ENCODE results near the gene UBE2E2. TPM values are rescaled to one million over a fixed set of nuclear protein-coding genes. Genes with fewer than 3 reads are reported as not detected.

The UBE2E2 gene
- polyA plus RNA-seq, 1 experiment, result 41.9 TPM

DNA sequence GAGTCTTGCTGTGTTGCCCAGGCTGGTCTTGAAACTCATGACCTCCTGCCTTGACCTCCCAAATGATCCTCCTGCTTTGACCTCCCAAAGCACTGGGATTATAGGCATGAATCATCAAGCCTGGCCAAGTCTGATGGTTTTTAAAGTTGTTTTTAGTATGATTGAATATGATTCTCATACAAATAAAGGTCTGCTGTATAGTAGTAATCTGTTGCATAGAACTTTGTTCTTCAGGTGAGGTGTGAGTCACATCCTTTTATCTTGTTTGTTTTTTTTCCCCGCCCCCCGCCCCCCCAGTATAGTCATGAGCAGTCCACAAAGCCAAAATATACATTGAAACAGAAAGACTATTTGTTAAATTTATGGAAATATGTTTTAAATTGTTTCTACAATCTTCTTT, 39.0 kb downstream of the UBE2E2 start:
- no peak for DNase-seq (ENCODE audit: low read depth)
- TF ChIP-seq CTCF (IDR thresholded peaks at IDR 0.05; ENCODE audit: insufficient read depth, low read depth, low read length), result no peak
- ChIA-PET CTCF (interaction anchor here (1.2 kb wide), 1 partner anchor 10 kb away, joined by 3 read pairs; no protein-coding TSS in a partner anchor), POLR2A (no interaction called here)
- no peaks in the 10 kb centered on the region for H3K27me3 ChIP-seq (ENCODE audit: control insufficient read depth, insufficient read depth, low read length)
- H3K4me3 ChIP-seq (ENCODE audit: low read depth, low read length), result no peak overlapping the region
- H3K36me3 ChIP-seq (ENCODE audit: control insufficient read depth, insufficient read depth, low read length), result no peaks in the 10 kb centered on the region

- CTCF ChIA-PET, result no interaction called here
- POLR2A ChIA-PET, result interaction anchor here (0.7 kb wide), 1 partner anchor 450 kb away, joined by 7 read pairs; no protein-coding TSS in a partner anchor
These were observed 41.4 kb downstream of the UBE2E2 start for GRCh38 chr3:23244324-23245041.

GRCh38 chr3:23246651-23247050, 43.5 kb downstream of the UBE2E2 start:
- no peaks in the 10 kb centered on the region for H3K36me3 ChIP-seq (ENCODE audit: control insufficient read depth, insufficient read depth, low read length)
- TF ChIP-seq CTCF (IDR thresholded peaks at IDR 0.05; ENCODE audit: insufficient read depth, low read depth, low read length), result no peak
- no peak overlapping the region for H3K4me3 ChIP-seq (ENCODE audit: low read depth, low read length)
- no peak for DNase-seq (ENCODE audit: low read depth)
- ChIA-PET POLR2A (no interaction called here), CTCF (no interaction called here)
- no peaks in the 10 kb centered on the region for H3K27me3 ChIP-seq (ENCODE audit: control insufficient read depth, insufficient read depth, low read length)

More at GRCh38 chr3:23244324-23245041, 41.4 kb downstream of the UBE2E2 start:
- H3K36me3 ChIP-seq (ENCODE audit: control insufficient read depth, insufficient read depth, low read length), result no peaks in the 10 kb centered on the region
- H3K27me3 ChIP-seq (ENCODE audit: control insufficient read depth, insufficient read depth, low read length), result no peaks in the 10 kb centered on the region
- no peak for TF ChIP-seq CTCF (IDR thresholded peaks at IDR 0.05; ENCODE audit: insufficient read depth, low read depth, low read length)
- DNase-seq (ENCODE audit: low read depth), result no peak
- no peak overlapping the region for H3K4me3 ChIP-seq (ENCODE audit: low read depth, low read length)

DNA sequence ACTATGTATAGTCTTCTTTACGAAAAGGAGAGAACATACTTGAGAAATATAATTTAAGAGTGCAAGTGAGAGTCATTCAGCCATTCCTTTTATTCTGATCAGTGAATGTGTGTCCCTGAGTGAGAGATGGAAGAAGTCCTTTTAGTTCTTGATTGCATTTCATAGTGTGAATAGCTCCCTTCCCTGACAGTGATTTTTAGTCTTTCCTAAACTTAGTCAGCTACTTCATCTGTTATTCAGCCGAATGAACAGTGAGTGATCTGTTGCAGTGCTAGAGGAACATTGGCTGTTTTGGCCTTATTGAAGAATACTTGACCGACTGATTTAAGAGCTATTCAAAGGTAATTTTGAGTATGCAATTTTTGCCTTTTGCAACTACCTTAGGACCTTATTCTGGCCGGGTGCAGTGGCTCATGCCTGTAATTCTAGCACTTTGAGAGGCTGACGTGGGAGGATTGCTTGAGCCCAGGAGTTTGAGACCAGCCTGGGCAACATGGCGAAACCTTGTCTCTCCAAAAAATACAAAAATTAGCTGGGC, 45.5 kb downstream of the UBE2E2 start:
- no peak for TF ChIP-seq CTCF (IDR thresholded peaks at IDR 0.05; ENCODE audit: insufficient read depth, low read depth, low read length)
- Histone ChIP-seq H3K36me3 (ENCODE audit: control insufficient read depth, insufficient read depth, low read length) (no peaks in the 10 kb centered on the region), H3K4me3 (ENCODE audit: low read depth, low read length) (no peak overlapping the region), H3K27me3 (ENCODE audit: control insufficient read depth, insufficient read depth, low read length) (no peaks in the 10 kb centered on the region)
- CTCF ChIA-PET, result no interaction called here
- no peak for DNase-seq (ENCODE audit: low read depth)
- POLR2A ChIA-PET, result interaction anchor here (0.5 kb wide), 1 partner anchor 702 kb away, joined by 3 read pairs; no protein-coding TSS in a partner anchor

GRCh38 chr3:23249961-23250360, 46.8 kb downstream of the UBE2E2 start:
- POLR2A ChIA-PET, result no interaction called here
- no peak for TF ChIP-seq CTCF (IDR thresholded peaks at IDR 0.05; ENCODE audit: insufficient read depth, low read depth, low read length)
- no peaks in the 10 kb centered on the region for H3K27me3 ChIP-seq (ENCODE audit: control insufficient read depth, insufficient read depth, low read length)
- H3K36me3 ChIP-seq (ENCODE audit: control insufficient read depth, insufficient read depth, low read length), result no peaks in the 10 kb centered on the region
- H3K4me3 ChIP-seq (ENCODE audit: low read depth, low read length), result no peak overlapping the region
- CTCF ChIA-PET, result no interaction called here
- DNase-seq (ENCODE audit: low read depth), result no peak
